ENCODE results near the gene LDLR.

DNA sequence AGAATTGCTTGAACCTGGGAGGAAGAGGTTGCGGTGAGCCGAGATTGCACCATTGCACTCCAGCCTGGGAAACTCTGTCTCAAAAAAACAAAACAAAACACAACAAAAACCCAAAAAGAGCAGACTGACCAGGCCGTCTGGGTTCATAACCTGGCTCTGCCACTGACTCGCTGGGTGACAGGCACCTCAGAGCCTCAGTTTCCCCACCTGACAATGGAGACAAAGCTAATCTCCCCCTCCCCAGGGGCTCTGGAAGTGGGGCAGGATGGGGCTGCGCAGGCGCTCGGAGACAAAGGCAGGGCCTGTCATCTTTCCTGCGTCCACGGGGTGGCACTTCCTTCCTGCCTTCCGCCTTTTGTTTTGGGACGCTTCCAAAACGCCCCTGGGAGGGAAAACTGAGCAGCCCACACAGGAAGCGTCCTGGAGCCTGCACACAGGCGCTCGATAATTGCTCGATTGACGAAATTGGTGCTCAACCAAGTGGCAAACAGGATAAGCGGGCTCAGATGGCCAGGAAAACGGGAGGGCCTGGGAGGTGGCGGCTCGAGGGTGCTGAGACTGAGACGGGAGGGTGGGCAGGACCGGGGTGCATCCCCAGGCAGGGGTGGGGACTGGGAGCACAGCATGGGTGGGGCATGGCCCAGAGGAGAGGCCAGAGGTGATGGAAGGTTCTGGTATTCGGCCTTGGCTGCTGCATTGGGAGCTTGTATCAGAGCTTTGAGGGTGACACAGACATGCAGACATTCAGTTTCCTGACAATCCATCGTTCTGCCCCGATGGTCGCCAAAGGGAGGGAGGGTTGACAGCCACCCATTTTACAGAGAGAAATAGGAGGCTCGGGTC, 48.5 kb downstream of the LDLR start:
- TF ChIP-seq, protein P1, sequence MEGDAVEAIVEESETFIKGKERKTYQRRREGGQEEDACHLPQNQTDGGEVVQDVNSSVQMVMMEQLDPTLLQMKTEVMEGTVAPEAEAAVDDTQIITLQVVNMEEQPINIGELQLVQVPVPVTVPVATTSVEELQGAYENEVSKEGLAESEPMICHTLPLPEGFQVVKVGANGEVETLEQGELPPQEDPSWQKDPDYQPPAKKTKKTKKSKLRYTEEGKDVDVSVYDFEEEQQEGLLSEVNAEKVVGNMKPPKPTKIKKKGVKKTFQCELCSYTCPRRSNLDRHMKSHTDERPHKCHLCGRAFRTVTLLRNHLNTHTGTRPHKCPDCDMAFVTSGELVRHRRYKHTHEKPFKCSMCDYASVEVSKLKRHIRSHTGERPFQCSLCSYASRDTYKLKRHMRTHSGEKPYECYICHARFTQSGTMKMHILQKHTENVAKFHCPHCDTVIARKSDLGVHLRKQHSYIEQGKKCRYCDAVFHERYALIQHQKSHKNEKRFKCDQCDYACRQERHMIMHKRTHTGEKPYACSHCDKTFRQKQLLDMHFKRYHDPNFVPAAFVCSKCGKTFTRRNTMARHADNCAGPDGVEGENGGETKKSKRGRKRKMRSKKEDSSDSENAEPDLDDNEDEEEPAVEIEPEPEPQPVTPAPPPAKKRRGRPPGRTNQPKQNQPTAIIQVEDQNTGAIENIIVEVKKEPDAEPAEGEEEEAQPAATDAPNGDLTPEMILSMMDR (IDR thresholded peaks at IDR 0.05; ENCODE audit: insufficient read depth, low read depth, low read length) = peak; percentile 64
- no peak for TF ChIP-seq EZH2 (IDR thresholded peaks at IDR 0.05; ENCODE audit: insufficient read depth, low read length)

Data from astrocyte (in vitro differentiated cells and primary cell).